Measurements from ENCODE around the gene NADSYN1.
"Not testable (repeated sequence)": the region's sequence is repeated elsewhere in the genome, so short reads cannot be mapped to it uniquely, and the experiment has no call there.

NADSYN1 gene

GRCh38 chr11:71453037-71453917 lies at the start of gene NADSYN1:
Gene NADSYN1, plus strand, starts transcription at chr11:71453203. Its CDS starts 94 bp downstream, at chr11:71453297.
- peak; percentile 95 to 97 for DNase-seq

- DNase-seq: no peak
Measured at GRCh38 chr11:71404209-71404608, 48.8 kb upstream of the NADSYN1 start.

GRCh38 chr11:71406681-71407080 lies 46.3 kb upstream of the NADSYN1 start:
- peak; percentile 42 to 68 for DNase-seq

GRCh38 chr11:71407356-71407755 lies 45.6 kb upstream of the NADSYN1 start:
- no peak for DNase-seq

GRCh38 chr11:71408826-71409225 lies 44.2 kb upstream of the NADSYN1 start:
- DNase-seq: no peak

GRCh38 chr11:71410363-71410966 lies 42.5 kb upstream of the NADSYN1 start:
- no peak for DNase-seq

- DNase-seq: no peak
Measured at GRCh38 chr11:71414645-71415044, 38.4 kb upstream of the NADSYN1 start.

GRCh38 chr11:71418643-71419042 lies 34.4 kb upstream of the NADSYN1 start:
- DNase-seq: no peak

GRCh38 chr11:71420455-71421241 lies 32.4 kb upstream of the NADSYN1 start:
- DNase-seq: peak; percentile 60 to 82

- DNase-seq: no peak
Measured at GRCh38 chr11:71421392-71421950, 31.5 kb upstream of the NADSYN1 start.

GRCh38 chr11:71422318-71422717 lies 30.7 kb upstream of the NADSYN1 start:
- DNase-seq: not testable (repeated sequence)

GRCh38 chr11:71423181-71423790 lies 29.7 kb upstream of the NADSYN1 start:
- no peak for DNase-seq

- no peak for DNase-seq
Measured at GRCh38 chr11:71425409-71425808, 27.6 kb upstream of the NADSYN1 start.

GRCh38 chr11:71425860-71426259 lies 27.1 kb upstream of the NADSYN1 start:
- DNase-seq: no peak

GRCh38 chr11:71426413-71426812 lies 26.6 kb upstream of the NADSYN1 start:
- no peak for DNase-seq

- no peak for DNase-seq
Measured at GRCh38 chr11:71428861-71429435, 24.1 kb upstream of the NADSYN1 start.

- DNase-seq: no peak
Measured at GRCh38 chr11:71429701-71430100, 23.3 kb upstream of the NADSYN1 start.

GRCh38 chr11:71430166-71430565 lies 22.8 kb upstream of the NADSYN1 start:
- DNase-seq: no peak

GRCh38 chr11:71431271-71431670 lies 21.7 kb upstream of the NADSYN1 start:
- no peak for DNase-seq

GRCh38 chr11:71432761-71433647 lies 20.0 kb upstream of the NADSYN1 start:
- no peak for DNase-seq

Measured in SHP77 (cell line).